Body of pancreas (tissue), 4 donors: ENCODE data around the gene PPP6R2. TPM values are rescaled to one million over a fixed set of nuclear protein-coding genes. Genes with fewer than 3 reads are reported as not detected.

Source experiments
- ATAC-seq: fragments of 150-250 bp; one replicate; pipeline ENCODE4 v1.9.1; 2016
- DNase-seq, 4 donors: peaks; one replicate each; pipeline ENCODE4 v3.0.0-alpha.2; 2019
- H3K27ac ChIP-seq, 4 donors: fragments of 200-600 bp; sonication (generic); 1 replicate in 3 of 4; 2 replicates in 1 of 4; pipeline versions ENCODE4 v1.5.1 to v1.6.1; 2016 to 2019; ENCODE audit warnings: mild to moderate bottlenecking in 1 of 4, mixed read lengths in 1 of 4, moderate library complexity in 1 of 4
- H3K27me3 ChIP-seq, 2 donors: fragments of 200-600 bp; sonication (generic); one replicate each; pipeline ENCODE4 v1.6.0; 2016; ENCODE audit warnings: mild to moderate bottlenecking in 1 of 2
- H3K36me3 ChIP-seq, 2 donors: fragments of 200-600 bp; sonication (generic); replicated peaks in 1 of 2; 2 replicates each; pipeline ENCODE4 v1.5.1; 2016; ENCODE audit warnings: low read depth in 2 of 2; ENCODE audit not compliant: insufficient read depth in 1 of 2
- H3K4me1 ChIP-seq: fragments of 200-600 bp; sonication (generic); one replicate; pipeline ENCODE4 v1.6.0; 2016
- H3K4me3 ChIP-seq, 2 donors: fragments of 200-600 bp; sonication (generic); 1 replicate in 1 of 2; 2 replicates in 1 of 2; pipeline ENCODE4 v1.5.1; 2016 to 2019
- H3K9me3 ChIP-seq, 3 donors: fragments of 200-600 bp; sonication (generic); 1 replicate in 2 of 3; 2 replicates in 1 of 3; pipeline ENCODE4 v1.5.1; 2016
- CTCF ChIP-seq, 7 experiments: fragments of 450-650 bp in 4 of 7; fragments of 200-600 bp in 3 of 7; sonication (generic) in 3 of 7; IDR thresholded peaks; one replicate each; pipeline ENCODE4 v1.5.1; 2016 to 2019; ENCODE audit warnings: antibody characterized with exemption in 7 of 7
- POLR2A ChIP-seq, 3 donors: fragments of 450-650 bp; IDR thresholded peaks; one replicate each; pipeline ENCODE4 v1.6.1; 2016; ENCODE audit warnings: antibody characterized with exemption in 3 of 3, mild to moderate bottlenecking in 2 of 3
- WGBS, 2 donors: methylation state at CpG; one replicate each; pipeline ENCODE4 v1.1.5; 2017; 5-methylcytosine and 5-hydroxymethylcytosine counted together
- intact Hi-C: fragments of 100-400 bp; cut with DNase I; formaldehyde crosslinking; loops from one replicate; pipeline ENCODE4 v1.15.1; 2023
- total RNA-seq, 2 donors: library from RNA; depleted of rRNA; stranded (reverse); fragments of >200 nt; gene quantifications; one replicate each; pipeline ENCODE4 v1.1.0, GENCODE V29; 2016

PPP6R2 gene
- total RNA-seq, 2 donors from 2014 or later: 48.8 to 53.4 TPM

- Histone ChIP-seq H3K4me1 (peaks cover 19% of the 10 kb centered on the region), H3K27me3 (no peaks in the 10 kb centered on the region), H3K27ac (no peak overlapping the region), H3K36me3 (no peaks in the 10 kb centered on the region), H3K9me3 (no peaks in the 10 kb centered on the region), H3K4me3 (no peak overlapping the region)
- DNase-seq (no peak), ATAC-seq (no peak)
- intact Hi-C loops: no loop called here
- WGBS, 2 donors: 84 to 90% methylated on average over 4 to 9 of the region's 16 CpGs
- TF ChIP-seq POLR2A (IDR thresholded peaks at IDR 0.05) (no peak), CTCF (IDR thresholded peaks at IDR 0.05) (no peak)
Measured at GRCh38 chr22:50310949-50311444, 32.1 kb upstream of the PPP6R2 start.

GRCh38 chr22:50311606-50312351 lies 31.3 kb upstream of the PPP6R2 start:
- TF ChIP-seq POLR2A (IDR thresholded peaks at IDR 0.05) (no peak), CTCF (IDR thresholded peaks at IDR 0.05) (no peak)
- H3K4me1 ChIP-seq: peaks cover 15% of the 10 kb centered on the region
- 88 to 95% methylated on average over 4 to 22 of the region's 23 CpGs for WGBS, 2 donors
- DNase-seq (peak in 1 of 4 donors; percentile 11), ATAC-seq (no peak)
- no peak overlapping the region for H3K4me3 ChIP-seq
- no peak overlapping the region for H3K27ac ChIP-seq
- intact Hi-C loops: no loop called here
- H3K9me3 ChIP-seq: no peaks in the 10 kb centered on the region
- no peaks in the 10 kb centered on the region for H3K36me3 ChIP-seq
- no peaks in the 10 kb centered on the region for H3K27me3 ChIP-seq

GRCh38 chr22:50312371-50312770 lies 30.8 kb upstream of the PPP6R2 start:
- WGBS, 2 donors: 95 to 100% methylated on average over 2 to 9 of the region's 12 CpGs
- Histone ChIP-seq H3K36me3 (no peaks in the 10 kb centered on the region), H3K4me1 (peaks cover 15% of the 10 kb centered on the region), H3K4me3 (no peak overlapping the region), H3K27me3 (no peaks in the 10 kb centered on the region), H3K27ac (no peak overlapping the region), H3K9me3 (no peaks in the 10 kb centered on the region)
- TF ChIP-seq CTCF (IDR thresholded peaks at IDR 0.05): no peak
- TF ChIP-seq POLR2A (IDR thresholded peaks at IDR 0.05): no peak
- no peak for ATAC-seq
- intact Hi-C loops: no loop called here
- no peak for DNase-seq

GRCh38 chr22:50313021-50313420 lies 30.1 kb upstream of the PPP6R2 start:
- WGBS, 2 donors: 81 to 100% methylated on average over 1 to 7 of the region's 7 CpGs
- no peak for ATAC-seq
- H3K27ac ChIP-seq: no peak overlapping the region
- no peaks in the 10 kb centered on the region for H3K27me3 ChIP-seq
- no peaks in the 10 kb centered on the region for H3K9me3 ChIP-seq
- TF ChIP-seq POLR2A (IDR thresholded peaks at IDR 0.05) (no peak), CTCF (IDR thresholded peaks at IDR 0.05) (no peak)
- no peak for DNase-seq
- no peaks in the 10 kb centered on the region for H3K36me3 ChIP-seq
- H3K4me3 ChIP-seq: no peak overlapping the region
- intact Hi-C loops: no loop called here
- peaks cover 13% of the 10 kb centered on the region for H3K4me1 ChIP-seq

GRCh38 chr22:50313600-50313999 lies 29.5 kb upstream of the PPP6R2 start:
- Histone ChIP-seq H3K4me3 (no peak overlapping the region), H3K27me3 (no peaks in the 10 kb centered on the region), H3K36me3 (no peaks in the 10 kb centered on the region), H3K4me1 (peaks cover 8% of the 10 kb centered on the region), H3K9me3 (no peaks in the 10 kb centered on the region), H3K27ac (no peak overlapping the region)
- TF ChIP-seq POLR2A (IDR thresholded peaks at IDR 0.05) (no peak), CTCF (IDR thresholded peaks at IDR 0.05) (no peak)
- intact Hi-C loops: no loop called here
- 89 to 91% methylated on average over 15 to 17 of the region's 17 CpGs for WGBS, 2 donors
- no peak for DNase-seq
- no peak for ATAC-seq
